Keratinocyte (primary cell): Measurements from ENCODE around the gene B4GALNT3.

Source experiments
- CTCF ChIP-seq, 3 experiments: IDR thresholded peaks in 1 of 3; conservative IDR thresholded peaks in 1 of 3; optimal IDR thresholded peaks in 1 of 3; 2 replicates in 2 of 3; 3 replicates in 1 of 3; pipeline versions ENCODE3 to v1.5.1; 2011; ENCODE audit warnings: low read length in 3 of 3, mild to moderate bottlenecking in 3 of 3, moderate library complexity in 2 of 3, control low read depth in 1 of 3, inconsistent platforms in 1 of 3; ENCODE audit not compliant: insufficient read depth in 2 of 3; ENCODE audit errors: extremely low read depth in 1 of 3
- EZH2 ChIP-seq: IDR thresholded peaks from one replicate; pipeline ENCODE4 v1.6.1; 2012; ENCODE audit warnings: inconsistent platforms, mild to moderate bottlenecking, low read length, moderate library complexity

- TF ChIP-seq EZH2 (no peak), CTCF (optimal IDR thresholded peaks at IDR 0.05 in 1 of 3, IDR thresholded peaks at IDR 0.05 in 1 of 3, conservative IDR thresholded peaks at IDR 0.05 in 1 of 3; ENCODE audit: extremely low read depth in 1 of 3, insufficient read depth in 2 of 3, low read length in 3 of 3) (no peak)
Observed at GRCh38 chr12:576615-577110, 116.9 kb downstream of the B4GALNT3 start.
